HG03575 (cell line): ENCODE data around the gene UBAC1.
"Not testable (repeated sequence)": the region's sequence is repeated elsewhere in the genome, so short reads cannot be mapped to it uniquely, and the experiment has no call there.

Experiments
- ATAC-seq: cut with Tn5 transposase; IDR thresholded peaks from one replicate; pipeline ENCODE4 v1.9.1; 2021; ENCODE audit not compliant: unreplicated experiment, insufficient number of reproducible peaks, low FRiP score; ENCODE audit errors: extremely low read depth

UBAC1 gene

DNA sequence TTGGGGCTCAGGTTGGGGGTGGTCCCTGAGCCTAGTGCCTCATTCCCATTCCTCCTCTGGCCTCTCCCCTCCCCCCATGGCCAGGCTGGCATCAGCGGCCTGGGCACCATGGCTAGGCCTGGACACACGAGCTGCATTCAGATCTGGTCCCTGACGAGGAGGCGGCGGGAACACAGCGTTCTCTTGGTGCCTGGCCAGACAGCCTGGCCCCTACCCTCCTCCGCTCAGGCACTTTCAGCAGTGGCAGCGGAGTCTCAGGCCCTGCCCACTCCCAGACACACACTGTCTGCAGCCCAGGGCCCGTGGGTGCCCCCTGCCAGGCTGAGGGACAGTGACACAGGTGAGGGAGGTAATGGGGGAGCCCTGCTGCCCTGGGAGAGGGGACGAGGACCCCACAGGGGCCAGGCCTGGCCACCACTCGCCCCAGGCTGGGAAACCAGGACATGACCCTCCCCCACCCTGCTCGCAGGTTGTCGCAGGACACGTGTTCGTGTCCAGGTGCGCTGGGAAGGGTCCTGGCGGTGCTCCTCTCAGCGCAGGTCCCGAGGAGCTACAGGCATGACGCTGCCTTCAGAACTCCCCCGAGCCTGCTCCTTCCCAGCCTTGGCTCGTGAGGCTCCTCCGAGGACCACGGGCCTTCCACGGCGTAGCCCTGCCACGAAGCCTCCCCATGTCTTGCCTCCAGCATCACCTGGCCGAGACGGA lies 19.9 kb upstream of the UBAC1 start:
- no peak for ATAC-seq

DNA sequence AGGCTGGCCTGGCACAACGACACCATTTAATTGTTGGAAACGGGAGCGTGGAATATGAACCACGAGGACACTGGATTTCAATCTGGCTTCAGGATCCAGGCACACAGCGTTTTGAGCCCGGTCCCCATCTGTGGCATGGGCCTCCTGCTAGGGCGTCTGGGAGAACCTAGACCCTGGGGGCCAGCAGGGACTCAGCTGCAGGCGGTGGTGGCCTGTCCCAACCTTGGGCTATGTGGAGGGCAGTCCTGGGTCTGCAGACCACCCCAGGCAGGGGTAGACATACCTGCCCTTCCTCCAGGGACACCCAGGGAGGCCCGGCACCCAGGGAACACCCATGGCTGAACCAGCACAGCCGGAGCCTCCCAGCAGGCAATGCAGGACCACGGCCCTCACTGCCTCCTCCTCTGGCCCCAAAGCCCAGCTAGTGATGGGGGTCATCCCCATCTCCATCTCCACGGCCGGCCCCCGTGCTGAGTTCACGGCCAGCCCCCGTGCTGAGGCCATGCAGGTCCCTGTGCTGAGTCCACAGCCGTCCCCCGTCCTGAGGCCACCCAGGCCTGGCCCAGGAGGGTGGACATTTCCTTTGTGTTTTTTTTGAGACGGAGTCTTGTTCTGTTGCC lies 18.5 kb upstream of the UBAC1 start:
- ATAC-seq, result no peak

DNA sequence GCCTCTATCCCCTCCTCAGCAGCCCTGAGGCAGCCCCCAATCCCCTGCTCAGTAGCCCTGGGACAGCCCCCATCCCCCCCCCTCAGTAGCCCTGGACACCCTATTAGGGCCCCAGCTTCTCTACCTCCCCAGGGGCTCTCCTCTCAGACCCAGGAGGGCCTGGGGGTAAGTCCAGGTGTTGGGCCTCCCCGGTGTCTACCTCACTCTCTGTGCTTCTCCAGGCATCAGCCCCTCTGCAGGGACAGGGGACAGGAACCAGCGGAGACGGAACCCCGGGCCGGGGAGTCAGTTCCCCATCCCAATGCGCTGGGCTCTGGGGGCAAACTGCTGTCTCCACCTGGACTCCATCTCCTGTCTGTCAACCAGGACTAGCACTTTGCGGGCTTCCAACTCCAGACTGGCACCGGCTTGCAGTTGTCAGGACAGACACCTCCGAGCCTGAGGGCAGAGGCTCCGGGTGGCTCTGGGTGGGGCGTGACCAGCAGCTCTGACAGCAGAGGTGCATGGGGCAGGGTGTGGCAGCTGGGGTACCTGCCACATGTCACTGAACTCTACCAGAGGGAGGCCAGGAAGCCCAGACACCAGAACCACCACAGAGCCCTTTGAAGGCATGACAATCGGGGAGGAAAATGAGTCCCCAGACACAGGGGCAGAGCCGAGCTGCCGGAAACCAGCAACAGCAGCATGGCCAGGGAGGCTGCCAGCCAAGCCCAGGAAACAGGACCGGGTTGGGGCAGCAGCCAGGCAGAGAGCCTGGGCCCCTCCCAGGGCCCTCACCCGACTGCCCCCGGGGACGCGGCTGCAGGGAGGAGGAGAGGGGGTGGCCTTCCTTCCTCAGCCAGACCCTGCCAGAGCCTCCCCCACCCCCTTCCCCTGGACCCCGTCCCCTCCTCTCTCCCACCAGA lies 17.7 kb upstream of the UBAC1 start:
- ATAC-seq, result no peak

GRCh38 chr9:135976944-135977343 lies 15.8 kb upstream of the UBAC1 start:
- no peak for ATAC-seq

DNA sequence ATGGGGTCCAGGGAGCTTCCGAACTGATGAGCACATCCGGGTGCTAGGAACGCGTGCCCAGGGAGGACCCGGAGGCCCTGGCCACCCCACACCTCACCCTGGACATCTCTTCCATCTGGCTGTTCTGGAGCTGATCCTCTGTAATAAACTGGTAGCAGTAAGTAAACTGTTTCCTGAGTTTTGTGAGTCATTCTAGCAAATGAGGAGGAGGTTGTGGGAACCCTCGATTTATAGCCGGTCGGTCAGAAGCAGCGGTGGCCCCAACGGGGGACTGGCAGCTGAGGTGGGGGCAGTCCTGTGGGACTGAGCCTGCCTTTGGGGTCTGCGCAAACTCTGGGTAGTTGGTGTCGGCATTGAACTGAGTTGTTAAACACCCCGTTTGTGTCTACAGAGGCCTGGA lies 15.4 kb upstream of the UBAC1 start:
- no peak for ATAC-seq

DNA sequence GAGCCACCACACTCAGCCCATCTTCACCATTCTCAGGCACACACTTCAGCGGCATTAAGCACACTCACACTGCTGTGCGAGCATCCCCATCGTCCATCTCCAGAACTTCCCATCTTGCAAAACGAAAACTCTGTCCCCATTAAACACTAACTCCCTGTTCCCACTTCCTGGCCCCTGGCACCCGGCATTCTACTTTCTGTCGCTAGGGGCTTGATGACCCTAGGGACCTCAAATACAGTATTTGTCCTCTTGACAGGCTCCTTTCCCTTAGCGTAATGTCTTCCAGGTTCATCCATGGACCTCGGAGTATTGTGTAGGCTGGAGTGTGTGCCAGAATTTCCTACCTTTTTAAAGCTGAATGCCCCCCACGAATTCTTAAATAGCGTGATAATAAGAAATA lies 14.7 kb upstream of the UBAC1 start:
- no peak for ATAC-seq

DNA sequence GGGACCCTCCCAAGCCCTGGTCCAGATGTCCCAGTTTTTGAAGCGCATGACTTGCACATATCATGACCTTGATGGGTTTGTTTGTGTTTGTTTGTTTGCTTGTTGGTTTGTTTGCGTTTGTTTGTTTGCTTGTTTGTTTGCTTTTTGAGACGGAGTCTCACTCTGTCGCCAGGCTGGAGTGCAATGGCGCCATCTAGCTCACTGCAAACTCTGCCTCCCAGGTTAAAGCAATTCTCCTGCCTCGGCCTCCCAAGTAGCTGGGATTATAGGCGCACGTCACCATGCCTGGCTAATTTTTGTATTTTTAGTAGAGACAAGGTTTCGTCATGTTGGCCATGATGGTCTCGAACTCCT lies 13.0 kb upstream of the UBAC1 start:
- ATAC-seq, result no peak

- ATAC-seq, result no peak
These were observed 12.4 kb upstream of the UBAC1 start for GRCh38 chr9:135973277-135974219.

DNA sequence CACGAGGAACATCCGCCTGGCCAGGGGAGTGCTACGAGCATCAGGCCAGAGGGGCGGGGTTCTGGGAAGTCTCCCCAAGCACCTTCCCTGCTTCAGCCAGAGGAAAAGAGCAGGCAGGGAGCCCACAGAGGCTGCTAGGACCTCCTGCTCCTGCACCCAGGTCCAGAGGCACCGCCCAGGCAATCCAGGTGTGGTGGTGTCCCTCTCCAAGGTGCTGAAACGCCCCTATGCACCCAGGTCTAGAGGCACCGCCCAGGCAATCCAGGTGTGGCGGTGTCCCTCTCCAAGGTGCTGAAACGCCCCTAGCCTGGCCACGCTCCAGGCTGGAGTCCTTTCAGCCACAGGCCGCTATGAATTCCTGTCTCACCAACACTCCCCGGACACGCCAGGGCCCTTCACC lies 10.7 kb upstream of the UBAC1 start:
- ATAC-seq, result no peak

- ATAC-seq, result no peak
These were observed 10.1 kb upstream of the UBAC1 start for GRCh38 chr9:135971111-135971766.

- no peak for ATAC-seq
These were observed 9.1 kb upstream of the UBAC1 start for GRCh38 chr9:135970128-135970815.

DNA sequence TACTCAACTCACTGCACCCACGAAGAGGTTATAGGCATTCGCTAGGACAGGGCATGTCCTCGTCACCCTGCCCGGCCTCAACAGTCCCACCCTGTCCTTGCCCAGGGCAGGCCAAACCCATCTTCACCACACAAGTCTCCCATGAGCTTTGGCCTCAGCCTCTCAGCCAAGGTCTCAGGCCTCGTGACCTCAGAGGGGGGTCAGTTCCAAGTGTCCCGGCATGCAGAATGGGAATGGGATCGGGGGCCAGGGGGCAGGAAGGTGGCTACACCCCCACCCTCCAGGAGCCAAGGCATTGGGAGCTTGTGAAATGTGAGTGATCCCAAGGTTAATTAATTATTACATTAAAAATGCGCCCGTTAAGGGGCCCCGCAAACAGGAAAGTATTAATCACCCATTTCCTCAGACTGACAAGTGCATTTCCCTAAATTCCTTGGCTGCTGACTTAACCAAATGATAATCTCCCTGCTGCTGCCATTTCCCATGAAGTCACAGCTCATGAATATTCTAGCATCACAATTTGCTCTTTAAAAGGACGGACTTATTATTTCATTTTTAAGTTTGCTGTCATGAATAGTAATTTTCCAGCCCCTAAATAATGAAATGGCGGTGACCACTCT lies 8.0 kb upstream of the UBAC1 start:
- ATAC-seq, result no peak

DNA sequence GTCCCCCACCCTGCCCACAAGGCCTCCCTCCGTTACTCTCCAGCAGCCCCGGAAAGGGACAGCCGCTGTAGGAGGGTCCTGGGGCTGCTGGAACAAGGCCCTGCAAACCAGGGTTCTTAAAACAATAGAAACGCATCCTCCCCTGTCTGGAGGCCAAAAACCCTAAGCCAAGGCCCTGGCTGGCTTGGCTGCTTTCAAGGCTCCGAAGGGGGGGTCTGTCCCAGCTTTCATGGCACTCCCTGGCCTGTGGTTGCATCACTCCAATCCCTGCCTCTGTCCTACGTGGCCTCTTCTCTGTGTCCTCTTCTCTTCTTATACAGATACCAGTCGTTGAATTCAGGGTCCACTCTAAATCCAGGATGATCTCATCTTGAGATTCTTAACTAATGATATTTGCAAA lies 7.4 kb upstream of the UBAC1 start:
- ATAC-seq, result no peak

- no peak for ATAC-seq
These were observed 6.9 kb upstream of the UBAC1 start for GRCh38 chr9:135968083-135968476.

GRCh38 chr9:135966916-135967260 lies 5.7 kb upstream of the UBAC1 start:
- ATAC-seq, result not testable (repeated sequence)

DNA sequence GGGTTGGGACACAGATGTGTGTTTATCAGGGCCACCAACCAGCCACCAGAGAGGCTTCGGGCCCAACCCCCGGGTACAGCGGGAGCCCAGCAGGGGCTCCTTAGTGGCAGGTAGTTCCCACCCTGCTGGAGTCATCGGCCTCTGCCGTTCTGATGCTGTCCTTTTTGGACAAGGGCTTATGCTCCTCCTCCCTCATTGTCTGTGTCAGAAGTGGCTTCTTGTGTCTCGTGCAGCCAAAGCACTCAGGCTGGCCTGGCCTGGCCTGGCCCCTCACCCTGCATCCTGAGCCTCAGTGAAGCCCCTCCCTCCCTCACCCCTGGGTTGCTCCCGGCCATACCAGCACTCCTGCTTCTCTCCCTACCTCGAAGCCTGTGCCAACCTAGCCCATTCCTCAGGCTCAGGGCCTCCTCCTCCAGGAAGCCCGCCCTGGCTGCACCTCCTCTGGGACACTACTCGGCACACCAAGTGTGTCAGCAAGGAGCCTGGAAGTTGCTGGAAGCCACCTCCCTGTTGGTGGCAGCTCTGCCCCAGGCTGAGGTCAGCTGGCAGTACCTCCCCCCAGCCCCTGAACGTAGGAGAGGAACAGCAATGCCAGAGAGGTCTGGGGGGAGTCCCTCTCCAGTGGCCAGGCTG lies 4.1 kb upstream of the UBAC1 start:
- no peak for ATAC-seq

DNA sequence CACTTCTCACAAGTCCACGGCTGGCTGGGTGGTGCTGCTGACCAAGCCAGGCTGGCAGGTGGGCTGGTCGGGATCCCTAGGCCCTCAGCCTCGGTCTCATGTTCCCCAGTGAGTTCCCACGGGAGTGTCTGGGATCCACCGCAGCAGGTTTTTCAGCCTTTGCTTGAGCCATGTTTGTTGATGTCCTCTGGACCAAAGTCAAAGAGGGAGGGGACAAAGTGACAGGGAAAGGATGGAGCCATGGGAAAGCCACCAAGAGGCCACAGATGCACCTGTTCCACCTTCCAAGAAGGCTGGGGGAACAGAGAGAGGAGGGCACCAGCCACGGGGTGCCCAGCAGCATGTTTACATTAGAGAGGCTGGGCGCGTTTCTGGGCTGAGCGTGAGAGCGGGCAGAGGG lies 2.8 kb upstream of the UBAC1 start:
- ATAC-seq, result no peak
